Measurements from ENCODE around the gene AGBL4. TPM values are rescaled to one million over a fixed set of nuclear protein-coding genes. Genes with fewer than 3 reads are reported as not detected.

Gene AGBL4
- total and polyA plus RNA-seq, 2 of the 13 experiments (the other 11 are each of a cell fraction or from before 2014, with no cell fraction given): not detected

DNA sequence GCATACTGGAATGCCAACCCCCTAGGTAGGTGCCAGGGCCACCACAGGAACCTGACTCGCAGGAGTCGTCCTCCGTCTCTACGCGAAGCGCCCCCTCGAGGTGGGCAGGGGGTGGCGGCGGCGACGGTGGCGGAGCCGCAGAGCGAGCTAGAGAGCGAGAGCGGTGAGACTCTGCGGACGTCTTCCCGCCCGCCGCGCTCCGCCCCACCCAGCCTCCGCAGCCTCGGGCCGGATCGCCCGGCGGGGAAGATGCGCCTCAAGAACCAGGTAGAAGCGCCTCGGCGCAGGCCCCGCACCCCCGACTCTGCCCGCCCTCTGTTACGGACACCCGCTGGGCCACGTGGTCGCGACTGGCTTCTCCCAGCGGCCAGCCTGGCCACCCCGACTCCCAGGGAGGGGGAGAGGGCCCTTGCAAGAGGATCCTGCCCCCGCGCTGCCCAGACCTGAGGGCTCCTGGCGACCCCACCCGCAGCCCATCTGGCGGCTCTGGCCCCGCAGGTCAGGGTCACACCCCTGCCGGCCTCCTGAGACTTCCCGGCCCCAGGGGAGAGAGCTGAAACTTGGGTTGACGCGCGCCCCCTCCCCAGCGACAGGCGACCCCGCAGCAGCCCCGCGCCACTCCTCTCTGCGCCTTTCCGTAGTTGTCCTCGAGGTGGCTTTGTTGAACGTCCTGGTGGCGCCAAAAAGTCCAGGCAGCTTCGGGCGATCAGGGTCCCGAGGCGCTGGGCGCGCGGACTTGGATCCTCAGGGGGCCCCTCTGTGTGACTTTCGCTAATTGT, 24.4 kb upstream of the AGBL4 start:
- H4K20me1 ChIP-seq (ENCODE audit: insufficient read depth, low read length): no peaks in the 10 kb centered on the region

More for the DNA sequence above, 24.4 kb upstream of the AGBL4 start:
- DNase-seq (ENCODE audit: low spot score): no peak
- H3K27me3 ChIP-seq (ENCODE audit: control insufficient read depth in 1 of 2, insufficient read depth in 2 of 2, low read length in 2 of 2): no peaks in the 10 kb centered on the region
- 78% methylated on average over 7 of the region's 72 CpGs for WGBS (ENCODE audit: low lambda C conversion rate)
- in situ Hi-C loops (cut with HindIII; ENCODE audit: extremely low pct_ligation_motif_present, low pct_unique_long_range_greater_than_20kb) (no loop called here), intact Hi-C loops (cut with micrococcal nuclease; ENCODE audit: unreplicated experiment) (no loop called here)
- no peak overlapping the region for H3K9ac ChIP-seq (ENCODE audit: insufficient read depth, low read depth, low read length)
- no peak for ATAC-seq
- H3K27ac ChIP-seq (ENCODE audit: extremely low read length, insufficient read depth, low read length): no peak overlapping the region
- no peaks in the 10 kb centered on the region for H3K79me2 ChIP-seq (ENCODE audit: insufficient read depth, low read length)
- H3K9me3 ChIP-seq (ENCODE audit: low read length): no peaks in the 10 kb centered on the region
- no peak overlapping the region for H2AFZ ChIP-seq (ENCODE audit: low read length)
- ChIA-PET CTCF (ENCODE audit: low intra/inter-chr PET ratio, low total read pairs) (no interaction called here), POLR2A (no interaction called here)
- no peak for FAIRE-seq
- H3K36me3 ChIP-seq (replicated peaks in 1 of 2; ENCODE audit: control insufficient read depth in 1 of 2, insufficient read depth in 2 of 2, low read length in 2 of 2): no peaks in the 10 kb centered on the region
- no peaks in the 10 kb centered on the region for H3K4me1 ChIP-seq (ENCODE audit: insufficient read depth, low read length)
- H3K4me3 ChIP-seq (replicated peaks in 1 of 3; ENCODE audit: insufficient read depth in 1 of 3, low read depth in 2 of 3, low read length in 3 of 3): no peak overlapping the region
- no peak overlapping the region for H3K4me2 ChIP-seq (ENCODE audit: low read depth, low read length)
- BruUV-seq (replicated peaks): no TSS peak
- TF ChIP-seq MAF1 (CRISPR knock-in tag; IDR thresholded peaks at IDR 0.05; ENCODE audit: borderline replicate concordance) (no peak), PRDM15 (CRISPR knock-in tag; IDR thresholded peaks at IDR 0.05) (no peak), ZFAT (CRISPR knock-in tag; conservative IDR thresholded peaks at IDR 0.05) (no peak), CCAR2 (optimal IDR thresholded peaks at IDR 0.05; ENCODE audit: low read depth, low read length) (no peak), CBFB (CRISPR knock-in tag; IDR thresholded peaks at IDR 0.05) (no peak), SCMH1 (CRISPR knock-in tag; IDR thresholded peaks at IDR 0.05; ENCODE audit: borderline replicate concordance) (no peak)
- TF ChIP-seq, protein P1, sequence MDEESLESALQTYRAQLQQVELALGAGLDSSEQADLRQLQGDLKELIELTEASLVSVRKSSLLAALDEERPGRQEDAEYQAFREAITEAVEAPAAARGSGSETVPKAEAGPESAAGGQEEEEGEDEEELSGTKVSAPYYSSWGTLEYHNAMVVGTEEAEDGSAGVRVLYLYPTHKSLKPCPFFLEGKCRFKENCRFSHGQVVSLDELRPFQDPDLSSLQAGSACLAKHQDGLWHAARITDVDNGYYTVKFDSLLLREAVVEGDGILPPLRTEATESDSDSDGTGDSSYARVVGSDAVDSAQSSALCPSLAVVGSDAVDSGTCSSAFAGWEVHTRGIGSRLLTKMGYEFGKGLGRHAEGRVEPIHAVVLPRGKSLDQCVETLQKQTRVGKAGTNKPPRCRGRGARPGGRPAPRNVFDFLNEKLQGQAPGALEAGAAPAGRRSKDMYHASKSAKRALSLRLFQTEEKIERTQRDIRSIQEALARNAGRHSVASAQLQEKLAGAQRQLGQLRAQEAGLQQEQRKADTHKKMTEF (CRISPR knock-in tag; IDR thresholded peaks at IDR 0.05): no peak
- TF ChIP-seq, protein P2, sequence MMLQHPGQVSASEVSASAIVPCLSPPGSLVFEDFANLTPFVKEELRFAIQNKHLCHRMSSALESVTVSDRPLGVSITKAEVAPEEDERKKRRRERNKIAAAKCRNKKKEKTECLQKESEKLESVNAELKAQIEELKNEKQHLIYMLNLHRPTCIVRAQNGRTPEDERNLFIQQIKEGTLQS (CRISPR knock-in tag; IDR thresholded peaks at IDR 0.05): no peak
- TF ChIP-seq, protein P3, sequence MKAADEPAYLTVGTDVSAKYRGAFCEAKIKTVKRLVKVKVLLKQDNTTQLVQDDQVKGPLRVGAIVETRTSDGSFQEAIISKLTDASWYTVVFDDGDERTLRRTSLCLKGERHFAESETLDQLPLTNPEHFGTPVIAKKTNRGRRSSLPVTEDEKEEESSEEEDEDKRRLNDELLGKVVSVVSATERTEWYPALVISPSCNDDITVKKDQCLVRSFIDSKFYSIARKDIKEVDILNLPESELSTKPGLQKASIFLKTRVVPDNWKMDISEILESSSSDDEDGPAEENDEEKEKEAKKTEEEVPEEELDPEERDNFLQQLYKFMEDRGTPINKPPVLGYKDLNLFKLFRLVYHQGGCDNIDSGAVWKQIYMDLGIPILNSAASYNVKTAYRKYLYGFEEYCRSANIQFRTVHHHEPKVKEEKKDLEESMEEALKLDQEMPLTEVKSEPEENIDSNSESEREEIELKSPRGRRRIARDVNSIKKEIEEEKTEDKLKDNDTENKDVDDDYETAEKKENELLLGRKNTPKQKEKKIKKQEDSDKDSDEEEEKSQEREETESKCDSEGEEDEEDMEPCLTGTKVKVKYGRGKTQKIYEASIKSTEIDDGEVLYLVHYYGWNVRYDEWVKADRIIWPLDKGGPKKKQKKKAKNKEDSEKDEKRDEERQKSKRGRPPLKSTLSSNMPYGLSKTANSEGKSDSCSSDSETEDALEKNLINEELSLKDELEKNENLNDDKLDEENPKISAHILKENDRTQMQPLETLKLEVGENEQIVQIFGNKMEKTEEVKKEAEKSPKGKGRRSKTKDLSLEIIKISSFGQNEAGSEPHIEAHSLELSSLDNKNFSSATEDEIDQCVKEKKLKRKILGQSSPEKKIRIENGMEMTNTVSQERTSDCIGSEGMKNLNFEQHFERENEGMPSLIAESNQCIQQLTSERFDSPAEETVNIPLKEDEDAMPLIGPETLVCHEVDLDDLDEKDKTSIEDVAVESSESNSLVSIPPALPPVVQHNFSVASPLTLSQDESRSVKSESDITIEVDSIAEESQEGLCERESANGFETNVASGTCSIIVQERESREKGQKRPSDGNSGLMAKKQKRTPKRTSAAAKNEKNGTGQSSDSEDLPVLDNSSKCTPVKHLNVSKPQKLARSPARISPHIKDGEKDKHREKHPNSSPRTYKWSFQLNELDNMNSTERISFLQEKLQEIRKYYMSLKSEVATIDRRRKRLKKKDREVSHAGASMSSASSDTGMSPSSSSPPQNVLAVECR (CRISPR knock-in tag; IDR thresholded peaks at IDR 0.05; ENCODE audit: borderline replicate concordance): no peak
